Vagina (tissue), 2 donors: ENCODE measurements around the gene ZSCAN2.

ENCODE experiments used
- POLR2A ChIP-seq, 2 donors: fragments of 450-650 bp; IDR thresholded peaks; one replicate each; pipeline ENCODE4 v1.6.1; 2017; ENCODE audit warnings: antibody characterized with exemption in 2 of 2, mild to moderate bottlenecking in 2 of 2, moderate library complexity in 2 of 2
- POLR2AphosphoS5 ChIP-seq, 2 donors: sonication (generic); formaldehyde crosslinking; IDR thresholded peaks; one replicate each; pipeline ENCODE4 v1.9.0; 2017; ENCODE audit warnings: antibody characterized with exemption in 2 of 2, mild to moderate bottlenecking in 2 of 2, low read depth in 1 of 2; ENCODE audit not compliant: insufficient read depth in 1 of 2
- TF ChIP-seq, protein P1 (sequence below), 3 experiments: fragments of 450-650 bp in 2 of 3; fragments of 200-600 bp in 1 of 3; sonication (generic) in 1 of 3; IDR thresholded peaks; one replicate each; pipeline ENCODE4 v1.5.1; 2017 to 2019; ENCODE audit warnings: antibody characterized with exemption in 3 of 3, mild to moderate bottlenecking in 2 of 3, moderate library complexity in 2 of 3

DNA sequence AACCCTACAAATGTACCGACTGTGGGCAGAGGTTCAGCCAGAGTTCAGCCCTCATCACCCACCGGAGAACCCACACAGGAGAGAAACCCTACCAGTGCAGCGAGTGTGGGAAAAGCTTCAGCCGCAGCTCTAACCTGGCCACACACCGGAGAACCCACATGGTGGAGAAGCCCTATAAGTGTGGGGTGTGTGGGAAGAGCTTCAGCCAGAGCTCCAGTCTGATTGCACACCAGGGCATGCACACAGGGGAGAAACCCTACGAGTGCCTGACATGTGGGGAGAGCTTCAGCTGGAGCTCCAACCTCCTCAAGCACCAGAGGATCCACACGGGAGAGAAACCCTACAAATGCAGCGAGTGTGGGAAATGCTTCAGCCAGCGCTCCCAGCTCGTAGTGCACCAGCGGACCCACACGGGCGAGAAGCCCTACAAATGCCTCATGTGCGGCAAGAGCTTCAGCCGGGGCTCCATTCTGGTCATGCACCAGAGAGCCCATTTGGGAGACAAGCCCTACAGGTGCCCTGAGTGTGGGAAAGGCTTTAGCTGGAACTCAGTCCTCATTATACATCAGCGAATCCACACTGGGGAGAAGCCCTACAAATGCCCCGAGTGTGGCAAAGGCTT lies 20.7 kb downstream of the ZSCAN2 start:
- TF ChIP-seq, protein P1, sequence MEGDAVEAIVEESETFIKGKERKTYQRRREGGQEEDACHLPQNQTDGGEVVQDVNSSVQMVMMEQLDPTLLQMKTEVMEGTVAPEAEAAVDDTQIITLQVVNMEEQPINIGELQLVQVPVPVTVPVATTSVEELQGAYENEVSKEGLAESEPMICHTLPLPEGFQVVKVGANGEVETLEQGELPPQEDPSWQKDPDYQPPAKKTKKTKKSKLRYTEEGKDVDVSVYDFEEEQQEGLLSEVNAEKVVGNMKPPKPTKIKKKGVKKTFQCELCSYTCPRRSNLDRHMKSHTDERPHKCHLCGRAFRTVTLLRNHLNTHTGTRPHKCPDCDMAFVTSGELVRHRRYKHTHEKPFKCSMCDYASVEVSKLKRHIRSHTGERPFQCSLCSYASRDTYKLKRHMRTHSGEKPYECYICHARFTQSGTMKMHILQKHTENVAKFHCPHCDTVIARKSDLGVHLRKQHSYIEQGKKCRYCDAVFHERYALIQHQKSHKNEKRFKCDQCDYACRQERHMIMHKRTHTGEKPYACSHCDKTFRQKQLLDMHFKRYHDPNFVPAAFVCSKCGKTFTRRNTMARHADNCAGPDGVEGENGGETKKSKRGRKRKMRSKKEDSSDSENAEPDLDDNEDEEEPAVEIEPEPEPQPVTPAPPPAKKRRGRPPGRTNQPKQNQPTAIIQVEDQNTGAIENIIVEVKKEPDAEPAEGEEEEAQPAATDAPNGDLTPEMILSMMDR (IDR thresholded peaks at IDR 0.05), result no peak
- TF ChIP-seq POLR2A (IDR thresholded peaks at IDR 0.05) (no peak), POLR2AphosphoS5 (IDR thresholded peaks at IDR 0.05; ENCODE audit: insufficient read depth in 1 of 2, low read depth in 1 of 2) (no peak)
